Lower leg skin (tissue), 3 donors: Measurements from ENCODE around the gene TMEM192.

Experiments used
- CTCF ChIP-seq, 3 donors: fragments of 450-650 bp; IDR thresholded peaks; one replicate each; pipeline ENCODE4 v1.5.1; 2016; ENCODE audit warnings: antibody characterized with exemption in 3 of 3, mild to moderate bottlenecking in 3 of 3, moderate library complexity in 2 of 3
- POLR2A ChIP-seq, 2 donors: fragments of 450-650 bp; IDR thresholded peaks; one replicate each; pipeline ENCODE4 v1.6.1; 2016 to 2017; ENCODE audit warnings: antibody characterized with exemption in 2 of 2, mild to moderate bottlenecking in 1 of 2, moderate library complexity in 1 of 2

GRCh38 chr4:165095291-165095690 is 17.4 kb downstream of the TMEM192 start:
- TF ChIP-seq CTCF (IDR thresholded peaks at IDR 0.05), result no peak
- no peak for TF ChIP-seq POLR2A (IDR thresholded peaks at IDR 0.05)
